Fibroblast of pulmonary artery (primary cell): Measurements from ENCODE around the gene C16orf54.
"Not testable (repeated sequence)": the region's sequence is repeated elsewhere in the genome, so short reads cannot be mapped to it uniquely, and the experiment has no call there.

Experiments used
- DNase-seq: peaks from one replicate; pipeline ENCODE4 v3.0.0-alpha.2; 2010; ENCODE audit warnings: low read depth
- H3K4me3 ChIP-seq: replicated peaks from 2 replicates; pipeline ENCODE4 v1.5.1; 2011; ENCODE audit warnings: low read depth, mild to moderate bottlenecking, control low read depth, low read length, moderate library complexity
- CTCF ChIP-seq: IDR thresholded peaks from 2 replicates; pipeline ENCODE4 v1.5.1; 2011; ENCODE audit warnings: mild to moderate bottlenecking, control low read depth, low read length, inconsistent platforms; ENCODE audit errors: missing control alignments

C16orf54 gene, protein sequence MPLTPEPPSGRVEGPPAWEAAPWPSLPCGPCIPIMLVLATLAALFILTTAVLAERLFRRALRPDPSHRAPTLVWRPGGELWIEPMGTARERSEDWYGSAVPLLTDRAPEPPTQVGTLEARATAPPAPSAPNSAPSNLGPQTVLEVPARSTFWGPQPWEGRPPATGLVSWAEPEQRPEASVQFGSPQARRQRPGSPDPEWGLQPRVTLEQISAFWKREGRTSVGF

GRCh38 chr16:29745853-29746345 lies at the start of gene C16orf54:
Gene C16orf54 (minus strand): TSS chr16:29745990. CDS start chr16:29744951, 1,039 bp downstream.
- no peak within 1 kb of the TSS for H3K4me3 ChIP-seq
- DNase-seq = no peak
- no peak for TF ChIP-seq CTCF

- no peak for TF ChIP-seq CTCF
- H3K4me3 ChIP-seq = no peak overlapping the region
- DNase-seq = no peak
Measured at GRCh38 chr16:29794231-29794710, 48.5 kb upstream of the C16orf54 start.

DNA sequence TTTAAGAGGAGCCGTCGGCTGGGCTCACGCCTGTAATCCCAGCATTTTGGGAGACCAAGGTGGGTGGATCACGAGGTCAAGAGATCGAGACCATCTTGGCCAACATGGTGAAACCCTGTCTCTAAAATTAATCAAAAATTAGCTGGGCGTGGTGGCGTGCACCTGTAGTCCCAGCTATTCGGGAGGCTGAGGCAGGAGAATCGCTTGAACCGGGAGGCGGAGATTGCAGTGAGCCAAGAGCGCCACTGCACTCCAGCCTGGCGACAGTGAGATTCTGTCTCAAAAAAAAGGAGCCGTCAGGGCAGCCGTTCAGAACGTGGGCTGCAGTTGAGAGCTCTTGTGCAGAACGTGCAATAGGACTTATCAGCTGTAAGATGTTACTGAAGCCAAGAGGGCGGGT lies 47.4 kb upstream of the C16orf54 start:
- DNase-seq, H3K4me3 ChIP-seq: not testable (repeated sequence)

GRCh38 chr16:29791845-29792807 lies 46.3 kb upstream of the C16orf54 start:
- H3K4me3 ChIP-seq = peak overlapping the region; percentile 76
- no peak for DNase-seq
- TF ChIP-seq CTCF = no peak

DNA sequence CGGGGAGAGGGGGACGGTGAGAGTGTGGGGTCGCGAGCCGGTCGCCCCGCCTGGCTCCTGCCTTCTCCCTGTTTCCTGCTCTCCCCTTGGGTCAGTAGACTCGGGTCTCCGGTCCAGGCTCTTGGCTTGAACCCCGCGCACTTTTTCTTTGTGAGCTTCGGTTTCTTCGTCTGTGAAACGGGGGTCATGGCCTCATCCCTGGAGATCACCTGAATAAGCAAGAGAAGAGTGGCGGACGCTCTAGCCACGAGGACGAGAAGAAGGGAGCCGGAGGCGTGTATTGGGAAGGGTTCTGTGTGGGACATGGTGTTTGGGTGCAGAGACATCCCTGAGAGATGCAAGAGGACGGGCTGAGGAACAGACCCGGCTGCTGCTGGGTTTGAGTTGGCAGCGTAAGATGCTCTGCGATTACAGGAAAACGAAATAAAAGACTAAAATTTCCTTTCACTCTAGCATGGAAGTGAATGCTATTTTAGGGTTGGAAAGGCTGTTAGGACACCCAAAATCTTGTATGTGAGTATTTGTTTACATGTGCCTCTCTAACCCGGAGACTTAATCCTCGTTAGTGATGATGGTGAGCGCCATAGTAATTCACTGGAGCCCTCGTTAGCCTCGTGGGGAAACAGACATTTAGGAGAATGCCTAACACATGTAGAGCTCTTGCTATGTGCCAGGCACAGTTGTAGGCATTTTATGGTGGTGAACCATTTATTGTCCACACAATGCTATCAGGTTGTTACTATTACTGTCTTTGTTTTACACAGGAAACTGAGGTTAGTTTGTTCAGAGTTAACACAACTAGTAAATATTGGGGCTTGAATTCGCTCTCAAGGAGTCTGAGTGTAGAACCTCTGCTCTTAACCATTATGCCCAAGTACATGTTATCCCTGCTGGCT lies 45.4 kb upstream of the C16orf54 start:
- no peak for DNase-seq
- peak overlapping the region; percentile 76 for H3K4me3 ChIP-seq
- no peak for TF ChIP-seq CTCF

DNA sequence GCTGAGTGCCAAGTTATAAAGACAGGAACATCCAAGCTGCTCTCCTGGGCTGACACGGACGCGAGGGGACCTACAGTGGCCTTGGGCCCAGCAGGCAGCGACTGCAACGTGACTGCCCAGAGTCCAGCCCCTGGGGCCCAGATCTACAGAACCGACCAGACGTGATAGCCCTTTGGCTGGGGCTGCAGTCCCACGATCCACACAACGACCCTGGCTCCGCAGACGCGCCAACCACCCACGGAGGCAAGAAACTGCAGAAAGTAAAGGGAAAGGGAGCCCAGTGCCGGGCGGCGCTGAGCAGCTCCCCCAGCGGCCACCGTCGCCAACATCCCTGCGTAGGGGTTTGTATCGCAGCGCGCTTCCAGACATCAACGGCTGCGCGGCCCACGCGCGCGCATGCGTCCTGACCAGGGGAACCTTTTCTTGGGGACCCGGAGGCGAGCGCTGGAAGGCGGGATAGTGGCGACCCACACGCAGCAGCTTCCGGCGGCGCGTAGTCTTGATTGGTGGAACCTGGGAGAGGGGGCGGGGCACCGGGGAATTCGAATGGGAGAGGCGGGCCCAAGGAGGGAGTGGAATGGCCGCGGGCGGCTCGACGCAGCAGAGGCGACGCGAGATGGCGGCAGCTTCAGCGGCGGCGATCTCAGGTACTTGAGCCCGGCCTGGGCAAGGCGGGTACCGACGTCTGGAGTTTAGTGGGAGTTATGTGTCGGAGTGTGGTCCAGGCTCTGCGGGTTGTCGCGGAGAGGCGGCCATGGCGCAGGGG lies 44.6 kb upstream of the C16orf54 start, which contains the start of gene KIF22:
KIF22 (plus strand) TSS at position 569 of the 766 bp plus-strand sequence; CDS start at position 578, 9 bp downstream.
- peak; percentile 55 for TF ChIP-seq CTCF
- H3K4me3 ChIP-seq = peak within 1 kb of the TSS; percentile 76
- DNase-seq = peak; percentile 99
